HepG2 (cell line): ENCODE data around the gene GJD3. TPM values are rescaled to one million over a fixed set of nuclear protein-coding genes. Genes with fewer than 3 reads are reported as not detected.

Experiments
- ARHGAP35 ChIP-seq: sonication (generic); formaldehyde crosslinking; IDR thresholded peaks from 2 replicates; pipeline ENCODE4 v1.9.0; 2022; ENCODE audit warnings: mild to moderate bottlenecking, inconsistent platforms, moderate library complexity, missing genetic modification reagents, borderline replicate concordance
- FIP1L1 ChIP-seq: fragments of 200-400 bp; formaldehyde crosslinking; IDR thresholded peaks from 2 replicates; pipeline ENCODE4 v1.6.1; 2018; ENCODE audit warnings: low read depth, mild to moderate bottlenecking, low read length, moderate library complexity, borderline replicate concordance; ENCODE audit not compliant: insufficient read depth
- FOXM1 ChIP-seq: sonication (generic); formaldehyde crosslinking; IDR thresholded peaks from 2 replicates; pipeline ENCODE4 v1.5.0; 2020; ENCODE audit warnings: missing genetic modification reagents
- ISX ChIP-seq: sonication (generic); formaldehyde crosslinking; conservative IDR thresholded peaks from 2 replicates; pipeline ENCODE4 v1.5.0; 2020; ENCODE audit warnings: missing genetic modification reagents
- ZFY ChIP-seq: sonication (generic); formaldehyde crosslinking; IDR thresholded peaks from 2 replicates; pipeline ENCODE4 v1.4.0; 2020; ENCODE audit warnings: missing genetic modification reagents
- polyA plus RNA-seq, 8 experiments: library from polyadenylated mRNA; depleted of rRNA in 3 of 8; stranded (reverse) in 7 of 8; unstranded in 1 of 8; fragments of >200 nt; fragmentation: Illumina TruSeq in 4 of 8; extraction: Trizol in 4 of 8; gene quantifications; 2 replicates each; pipeline versions ENCODE4 v1.2.1 to v1.2.3, GENCODE V29; 2011 to 2016; ENCODE audit warnings: low read depth in 4 of 8, missing spikeins in 1 of 8, mixed read lengths in 1 of 8; ENCODE audit not compliant: insufficient read depth in 1 of 8
- total RNA-seq, 5 experiments: library from RNA; depleted of rRNA; stranded (reverse); fragments of >200 nt; fragmentation: Illumina TruSeq; extraction: Trizol; gene quantifications; 2 replicates each; pipeline ENCODE4 v1.2.3, GENCODE V29; 2016; ENCODE audit warnings: low read depth in 1 of 5
- TF ChIP-seq, protein P1 (sequence below): sonication (generic); formaldehyde crosslinking; IDR thresholded peaks from 2 replicates; pipeline ENCODE4 v1.4.0; 2020; ENCODE audit warnings: missing genetic modification reagents, mild to moderate bottlenecking, borderline replicate concordance
- TF ChIP-seq, protein P2 (sequence below): sonication (generic); formaldehyde crosslinking; IDR thresholded peaks from 2 replicates; pipeline ENCODE4 v1.5.0; 2020; ENCODE audit warnings: missing genetic modification reagents
- TF ChIP-seq, protein P3 (sequence below): sonication (generic); formaldehyde crosslinking; IDR thresholded peaks from 2 replicates; pipeline ENCODE4 v1.9.0; 2022; ENCODE audit warnings: low read depth, missing genetic modification reagents
- TF ChIP-seq, protein P4 (sequence below): sonication (generic); formaldehyde crosslinking; IDR thresholded peaks from 2 replicates; pipeline ENCODE4 v1.5.0; 2020; ENCODE audit warnings: missing genetic modification reagents
- TF ChIP-seq, protein P5 (sequence below): sonication (generic); formaldehyde crosslinking; IDR thresholded peaks from 2 replicates; pipeline ENCODE4 v1.9.0; 2021; ENCODE audit warnings: mild to moderate bottlenecking, missing genetic modification reagents

The GJD3 gene
- total and polyA plus RNA-seq, 2 of the 13 experiments (the other 11 are each of a cell fraction or from before 2014, with no cell fraction given): not detected

DNA sequence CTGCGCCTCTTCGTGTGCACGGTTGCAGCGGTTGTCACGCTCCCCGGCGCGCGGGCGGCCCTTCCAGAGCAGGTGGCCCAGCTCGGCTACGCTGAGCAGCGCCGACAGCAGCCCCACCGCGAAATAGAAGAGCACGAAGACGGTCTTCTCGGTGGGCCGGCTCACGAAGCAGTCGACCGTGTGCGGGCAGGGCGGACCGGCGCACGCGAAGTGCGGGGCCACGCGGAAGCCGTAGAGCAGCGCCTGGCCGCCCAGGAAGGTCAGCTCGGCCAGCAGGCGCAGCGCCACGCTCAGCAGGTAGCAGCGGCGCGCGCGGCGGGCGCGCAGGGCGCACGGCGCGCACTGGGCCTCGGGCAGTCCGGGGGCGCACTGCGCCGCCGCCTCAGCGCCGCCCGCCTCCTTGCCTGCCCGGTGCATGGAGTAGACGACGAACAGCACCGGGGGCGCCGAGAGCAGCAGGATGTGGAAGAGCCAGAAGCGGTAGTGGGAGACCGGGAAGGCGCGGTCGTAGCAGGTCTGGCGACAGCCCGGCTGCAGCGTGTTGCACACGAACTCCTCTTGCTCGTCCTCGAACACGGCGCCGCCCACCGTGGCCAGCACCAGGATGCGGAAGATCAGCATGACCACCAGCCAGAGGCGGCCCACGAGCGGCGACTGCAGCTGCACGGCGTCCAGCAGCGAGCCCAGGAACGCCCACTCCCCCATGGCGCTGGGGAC is 1.3 kb downstream of the GJD3 start (continued):
- TF ChIP-seq, protein P1, sequence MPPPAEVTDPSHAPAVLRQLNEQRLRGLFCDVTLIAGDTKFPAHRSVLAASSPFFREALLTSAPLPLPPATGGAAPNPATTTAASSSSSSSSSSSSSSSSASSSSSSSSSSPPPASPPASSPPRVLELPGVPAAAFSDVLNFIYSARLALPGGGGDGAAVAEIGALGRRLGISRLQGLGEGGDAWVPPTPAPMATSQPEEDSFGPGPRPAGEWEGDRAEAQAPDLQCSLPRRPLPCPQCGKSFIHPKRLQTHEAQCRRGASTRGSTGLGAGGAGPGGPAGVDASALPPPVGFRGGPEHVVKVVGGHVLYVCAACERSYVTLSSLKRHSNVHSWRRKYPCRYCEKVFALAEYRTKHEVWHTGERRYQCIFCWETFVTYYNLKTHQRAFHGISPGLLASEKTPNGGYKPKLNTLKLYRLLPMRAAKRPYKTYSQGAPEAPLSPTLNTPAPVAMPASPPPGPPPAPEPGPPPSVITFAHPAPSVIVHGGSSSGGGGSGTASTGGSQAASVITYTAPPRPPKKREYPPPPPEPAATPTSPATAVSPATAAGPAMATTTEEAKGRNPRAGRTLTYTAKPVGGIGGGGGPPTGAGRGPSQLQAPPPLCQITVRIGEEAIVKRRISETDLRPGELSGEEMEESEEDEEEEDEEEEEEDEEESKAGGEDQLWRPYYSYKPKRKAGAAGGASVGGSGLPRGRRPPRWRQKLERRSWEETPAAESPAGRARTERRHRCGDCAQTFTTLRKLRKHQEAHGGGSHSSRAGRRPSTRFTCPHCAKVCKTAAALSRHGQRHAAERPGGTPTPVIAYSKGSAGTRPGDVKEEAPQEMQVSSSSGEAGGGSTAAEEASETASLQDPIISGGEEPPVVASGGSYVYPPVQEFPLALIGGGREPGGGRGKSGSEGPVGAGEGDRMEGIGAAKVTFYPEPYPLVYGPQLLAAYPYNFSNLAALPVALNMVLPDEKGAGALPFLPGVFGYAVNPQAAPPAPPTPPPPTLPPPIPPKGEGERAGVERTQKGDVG (CRISPR knock-in tag): peak; percentile 11; the same call in 1 of the 2 replicates
- TF ChIP-seq, protein P2, sequence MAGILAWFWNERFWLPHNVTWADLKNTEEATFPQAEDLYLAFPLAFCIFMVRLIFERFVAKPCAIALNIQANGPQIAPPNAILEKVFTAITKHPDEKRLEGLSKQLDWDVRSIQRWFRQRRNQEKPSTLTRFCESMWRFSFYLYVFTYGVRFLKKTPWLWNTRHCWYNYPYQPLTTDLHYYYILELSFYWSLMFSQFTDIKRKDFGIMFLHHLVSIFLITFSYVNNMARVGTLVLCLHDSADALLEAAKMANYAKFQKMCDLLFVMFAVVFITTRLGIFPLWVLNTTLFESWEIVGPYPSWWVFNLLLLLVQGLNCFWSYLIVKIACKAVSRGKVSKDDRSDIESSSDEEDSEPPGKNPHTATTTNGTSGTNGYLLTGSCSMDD: peak; percentile 63; the same call in 1 of the 2 replicates
- no peak for TF ChIP-seq ISX (CRISPR knock-in tag)
- TF ChIP-seq, protein P3, sequence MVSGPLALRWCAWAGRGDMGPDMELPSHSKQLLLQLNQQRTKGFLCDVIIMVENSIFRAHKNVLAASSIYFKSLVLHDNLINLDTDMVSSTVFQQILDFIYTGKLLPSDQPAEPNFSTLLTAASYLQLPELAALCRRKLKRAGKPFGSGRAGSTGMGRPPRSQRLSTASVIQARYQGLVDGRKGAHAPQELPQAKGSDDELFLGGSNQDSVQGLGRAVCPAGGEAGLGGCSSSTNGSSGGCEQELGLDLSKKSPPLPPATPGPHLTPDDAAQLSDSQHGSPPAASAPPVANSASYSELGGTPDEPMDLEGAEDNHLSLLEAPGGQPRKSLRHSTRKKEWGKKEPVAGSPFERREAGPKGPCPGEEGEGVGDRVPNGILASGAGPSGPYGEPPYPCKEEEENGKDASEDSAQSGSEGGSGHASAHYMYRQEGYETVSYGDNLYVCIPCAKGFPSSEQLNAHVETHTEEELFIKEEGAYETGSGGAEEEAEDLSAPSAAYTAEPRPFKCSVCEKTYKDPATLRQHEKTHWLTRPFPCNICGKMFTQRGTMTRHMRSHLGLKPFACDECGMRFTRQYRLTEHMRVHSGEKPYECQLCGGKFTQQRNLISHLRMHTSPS: no peak
- TF ChIP-seq FOXM1: no peak
- TF ChIP-seq, protein P4, sequence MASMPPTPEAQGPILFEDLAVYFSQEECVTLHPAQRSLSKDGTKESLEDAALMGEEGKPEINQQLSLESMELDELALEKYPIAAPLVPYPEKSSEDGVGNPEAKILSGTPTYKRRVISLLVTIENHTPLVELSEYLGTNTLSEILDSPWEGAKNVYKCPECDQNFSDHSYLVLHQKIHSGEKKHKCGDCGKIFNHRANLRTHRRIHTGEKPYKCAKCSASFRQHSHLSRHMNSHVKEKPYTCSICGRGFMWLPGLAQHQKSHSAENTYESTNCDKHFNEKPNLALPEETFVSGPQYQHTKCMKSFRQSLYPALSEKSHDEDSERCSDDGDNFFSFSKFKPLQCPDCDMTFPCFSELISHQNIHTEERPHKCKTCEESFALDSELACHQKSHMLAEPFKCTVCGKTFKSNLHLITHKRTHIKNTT: no peak
- TF ChIP-seq FIP1L1: no peak
- TF ChIP-seq, protein P5, sequence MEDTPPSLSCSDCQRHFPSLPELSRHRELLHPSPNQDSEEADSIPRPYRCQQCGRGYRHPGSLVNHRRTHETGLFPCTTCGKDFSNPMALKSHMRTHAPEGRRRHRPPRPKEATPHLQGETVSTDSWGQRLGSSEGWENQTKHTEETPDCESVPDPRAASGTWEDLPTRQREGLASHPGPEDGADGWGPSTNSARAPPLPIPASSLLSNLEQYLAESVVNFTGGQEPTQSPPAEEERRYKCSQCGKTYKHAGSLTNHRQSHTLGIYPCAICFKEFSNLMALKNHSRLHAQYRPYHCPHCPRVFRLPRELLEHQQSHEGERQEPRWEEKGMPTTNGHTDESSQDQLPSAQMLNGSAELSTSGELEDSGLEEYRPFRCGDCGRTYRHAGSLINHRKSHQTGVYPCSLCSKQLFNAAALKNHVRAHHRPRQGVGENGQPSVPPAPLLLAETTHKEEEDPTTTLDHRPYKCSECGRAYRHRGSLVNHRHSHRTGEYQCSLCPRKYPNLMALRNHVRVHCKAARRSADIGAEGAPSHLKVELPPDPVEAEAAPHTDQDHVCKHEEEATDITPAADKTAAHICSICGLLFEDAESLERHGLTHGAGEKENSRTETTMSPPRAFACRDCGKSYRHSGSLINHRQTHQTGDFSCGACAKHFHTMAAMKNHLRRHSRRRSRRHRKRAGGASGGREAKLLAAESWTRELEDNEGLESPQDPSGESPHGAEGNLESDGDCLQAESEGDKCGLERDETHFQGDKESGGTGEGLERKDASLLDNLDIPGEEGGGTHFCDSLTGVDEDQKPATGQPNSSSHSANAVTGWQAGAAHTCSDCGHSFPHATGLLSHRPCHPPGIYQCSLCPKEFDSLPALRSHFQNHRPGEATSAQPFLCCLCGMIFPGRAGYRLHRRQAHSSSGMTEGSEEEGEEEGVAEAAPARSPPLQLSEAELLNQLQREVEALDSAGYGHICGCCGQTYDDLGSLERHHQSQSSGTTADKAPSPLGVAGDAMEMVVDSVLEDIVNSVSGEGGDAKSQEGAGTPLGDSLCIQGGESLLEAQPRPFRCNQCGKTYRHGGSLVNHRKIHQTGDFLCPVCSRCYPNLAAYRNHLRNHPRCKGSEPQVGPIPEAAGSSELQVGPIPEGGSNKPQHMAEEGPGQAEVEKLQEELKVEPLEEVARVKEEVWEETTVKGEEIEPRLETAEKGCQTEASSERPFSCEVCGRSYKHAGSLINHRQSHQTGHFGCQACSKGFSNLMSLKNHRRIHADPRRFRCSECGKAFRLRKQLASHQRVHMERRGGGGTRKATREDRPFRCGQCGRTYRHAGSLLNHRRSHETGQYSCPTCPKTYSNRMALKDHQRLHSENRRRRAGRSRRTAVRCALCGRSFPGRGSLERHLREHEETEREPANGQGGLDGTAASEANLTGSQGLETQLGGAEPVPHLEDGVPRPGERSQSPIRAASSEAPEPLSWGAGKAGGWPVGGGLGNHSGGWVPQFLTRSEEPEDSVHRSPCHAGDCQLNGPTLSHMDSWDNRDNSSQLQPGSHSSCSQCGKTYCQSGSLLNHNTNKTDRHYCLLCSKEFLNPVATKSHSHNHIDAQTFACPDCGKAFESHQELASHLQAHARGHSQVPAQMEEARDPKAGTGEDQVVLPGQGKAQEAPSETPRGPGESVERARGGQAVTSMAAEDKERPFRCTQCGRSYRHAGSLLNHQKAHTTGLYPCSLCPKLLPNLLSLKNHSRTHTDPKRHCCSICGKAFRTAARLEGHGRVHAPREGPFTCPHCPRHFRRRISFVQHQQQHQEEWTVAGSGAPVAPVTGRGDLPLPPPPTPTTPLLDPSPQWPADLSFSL (CRISPR knock-in tag): no peak
- TF ChIP-seq ARHGAP35 (CRISPR knock-in tag): no peak
- no peak; the same call in none of the 2 replicates for TF ChIP-seq ZFY
